ENCODE measurements around the gene LINGO3. TPM values are rescaled to one million over a fixed set of nuclear protein-coding genes. Genes with fewer than 3 reads are reported as not detected.

The LINGO3 gene
- total RNA-seq, 6 donors from 2014 or later, result 0.10 to 0.61 (median 0.17) TPM; not detected in 3

Other genes starting within 250 kb of the LINGO3 start
- 100 to 1,000 TPM in 1 of 6 donors, 10 to 100 TPM in 5; 35.4 to 107 (median 60.7) TPM for gene MOB3A, start 211.8 kb downstream of the LINGO3 start, total RNA-seq
- gene IZUMO4, start 211.2 kb downstream of the LINGO3 start, total RNA-seq, result 10 to 100 TPM in 2 of 6 donors, 1 to 10 TPM in 3, under 1 TPM in 1; 0.59 to 61.8 (median 6.4) TPM
- gene AP3D1, start 156.6 kb downstream of the LINGO3 start, total RNA-seq, result 100 to 1,000 TPM in 5 of 6 donors, 10 to 100 TPM in 1; 73.5 to 180 (median 115) TPM
- gene DOT1L, start 144.2 kb downstream of the LINGO3 start, total RNA-seq, result 100 to 1,000 TPM in 1 of 6 donors, 10 to 100 TPM in 5; 30.3 to 104 (median 37.2) TPM
- gene PLEKHJ1, start 71.8 kb downstream of the LINGO3 start, total RNA-seq, result 100 to 1,000 TPM in 2 of 6 donors, 10 to 100 TPM in 4; 67.2 to 114 (median 79.3) TPM
- gene SF3A2, start 71.3 kb downstream of the LINGO3 start, total RNA-seq, result 100 to 1,000 TPM in 1 of 6 donors, 10 to 100 TPM in 5; 39.8 to 104 (median 70.7) TPM
- gene AMH, start 58.8 kb downstream of the LINGO3 start, total RNA-seq, result 1 to 10 TPM; 1.1 to 6.3 (median 3.2) TPM
- 1 to 10 TPM in 3 of 6 donors, not detected in 3; 1.2 to 3.7 (median 1.7) TPM for gene JSRP1, start 51.7 kb downstream of the LINGO3 start, total RNA-seq
- gene PEAK3, start 26.0 kb downstream of the LINGO3 start, total RNA-seq, result 1 to 10 TPM; 2.4 to 8.6 (median 4.6) TPM
- gene LSM7, start 20.4 kb upstream of the LINGO3 start, total RNA-seq, result 100 to 1,000 TPM in 2 of 6 donors, 10 to 100 TPM in 4; 58.6 to 127 (median 89.8) TPM
- 100 to 1,000 TPM in 1 of 6 donors, 10 to 100 TPM in 5; 38.3 to 268 (median 61.7) TPM for gene SPPL2B, start 20.5 kb upstream of the LINGO3 start, total RNA-seq
- gene TMPRSS9, start 52.1 kb upstream of the LINGO3 start, total RNA-seq, result under 1 TPM in 4 of 6 donors, not detected in 2; 0.14 to 0.55 (median 0.26) TPM
- 10 to 100 TPM; 26.2 to 82.3 (median 40.0) TPM for gene TIMM13, start 119.4 kb upstream of the LINGO3 start, total RNA-seq
- 10 to 100 TPM; 15.7 to 49.7 (median 28.2) TPM for gene LMNB2, start 148.8 kb upstream of the LINGO3 start, total RNA-seq
- gene GADD45B, start 168.0 kb upstream of the LINGO3 start, total RNA-seq, result 100 to 1,000 TPM in 4 of 6 donors, 10 to 100 TPM in 2; 93.2 to 247 (median 139) TPM